ENCODE results near the gene SPG21. TPM values are rescaled to one million over a fixed set of nuclear protein-coding genes. Genes with fewer than 3 reads are reported as not detected.

The SPG21 gene
- total and polyA plus RNA-seq, 2 of the 13 experiments (the other 11 are each of a cell fraction or from before 2014, with no cell fraction given), result 36.7 to 42.4 TPM

GRCh38 chr15:64915518-64916227 is 74.0 kb downstream of the SPG21 start (continued):
- TF ChIP-seq, protein P1, sequence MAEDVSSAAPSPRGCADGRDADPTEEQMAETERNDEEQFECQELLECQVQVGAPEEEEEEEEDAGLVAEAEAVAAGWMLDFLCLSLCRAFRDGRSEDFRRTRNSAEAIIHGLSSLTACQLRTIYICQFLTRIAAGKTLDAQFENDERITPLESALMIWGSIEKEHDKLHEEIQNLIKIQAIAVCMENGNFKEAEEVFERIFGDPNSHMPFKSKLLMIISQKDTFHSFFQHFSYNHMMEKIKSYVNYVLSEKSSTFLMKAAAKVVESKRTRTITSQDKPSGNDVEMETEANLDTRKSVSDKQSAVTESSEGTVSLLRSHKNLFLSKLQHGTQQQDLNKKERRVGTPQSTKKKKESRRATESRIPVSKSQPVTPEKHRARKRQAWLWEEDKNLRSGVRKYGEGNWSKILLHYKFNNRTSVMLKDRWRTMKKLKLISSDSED (CRISPR knock-in tag; IDR thresholded peaks at IDR 0.05), result no peak
- no peak for TF ChIP-seq ZBTB3 (CRISPR knock-in tag; IDR thresholded peaks at IDR 0.05; ENCODE audit: borderline replicate concordance, low read depth)
- TF ChIP-seq SNAPC2 (CRISPR knock-in tag; IDR thresholded peaks at IDR 0.05), result no peak
- TF ChIP-seq SOX5 (CRISPR knock-in tag; IDR thresholded peaks at IDR 0.05; ENCODE audit: borderline replicate concordance), result peak; percentile 46; the same call in 1 of the 2 replicates
- TF ChIP-seq SNRNP70 (IDR thresholded peaks at IDR 0.05; ENCODE audit: low read depth, low read length), result no peak
- peak; percentile 43; the same call in 1 of the 2 replicates for TF ChIP-seq FOXA3 (CRISPR knock-in tag; IDR thresholded peaks at IDR 0.05)
- TF ChIP-seq DBP (CRISPR knock-in tag; IDR thresholded peaks at IDR 0.05; ENCODE audit: not compliant biosample characterization), result no peak
- peak; percentile 25; the same call in 1 of the 2 replicates for TF ChIP-seq HNF4A (CRISPR knock-in tag; IDR thresholded peaks at IDR 0.05)
- TF ChIP-seq ZNF446 (CRISPR knock-in tag; IDR thresholded peaks at IDR 0.05), result no peak
- no peak for TF ChIP-seq ZNF205 (CRISPR knock-in tag; IDR thresholded peaks at IDR 0.05)
- no peak for TF ChIP-seq AKAP8 (CRISPR knock-in tag; IDR thresholded peaks at IDR 0.05)
- TF ChIP-seq RARA (CRISPR knock-in tag; IDR thresholded peaks at IDR 0.05), result peak; percentile 33; the same call in 1 of the 2 replicates
- no peak for TF ChIP-seq PCBP2 (optimal IDR thresholded peaks at IDR 0.05; ENCODE audit: low read depth, low read length, poor library complexity, severe bottlenecking)
- TF ChIP-seq ETV6 (CRISPR knock-in tag; conservative IDR thresholded peaks at IDR 0.05), result no peak
- TF ChIP-seq ZNF263 (CRISPR knock-in tag; IDR thresholded peaks at IDR 0.05), result peak; percentile 74
- no peak for TF ChIP-seq TAF15 (IDR thresholded peaks at IDR 0.05; ENCODE audit: low read depth, low read length, poor library complexity, severe bottlenecking)
- no peak for TF ChIP-seq SOX13 (IDR thresholded peaks at IDR 0.05)
- TF ChIP-seq SOX13 (CRISPR knock-in tag; conservative IDR thresholded peaks at IDR 0.05 in 1 of 2, IDR thresholded peaks at IDR 0.05 in 1 of 2), result peak in 1 of 2 experiments; percentile 40; a peak in 2 of 4 replicates
- TF ChIP-seq ZNF331 (CRISPR knock-in tag; IDR thresholded peaks at IDR 0.05), result no peak
- TF ChIP-seq, protein P2, sequence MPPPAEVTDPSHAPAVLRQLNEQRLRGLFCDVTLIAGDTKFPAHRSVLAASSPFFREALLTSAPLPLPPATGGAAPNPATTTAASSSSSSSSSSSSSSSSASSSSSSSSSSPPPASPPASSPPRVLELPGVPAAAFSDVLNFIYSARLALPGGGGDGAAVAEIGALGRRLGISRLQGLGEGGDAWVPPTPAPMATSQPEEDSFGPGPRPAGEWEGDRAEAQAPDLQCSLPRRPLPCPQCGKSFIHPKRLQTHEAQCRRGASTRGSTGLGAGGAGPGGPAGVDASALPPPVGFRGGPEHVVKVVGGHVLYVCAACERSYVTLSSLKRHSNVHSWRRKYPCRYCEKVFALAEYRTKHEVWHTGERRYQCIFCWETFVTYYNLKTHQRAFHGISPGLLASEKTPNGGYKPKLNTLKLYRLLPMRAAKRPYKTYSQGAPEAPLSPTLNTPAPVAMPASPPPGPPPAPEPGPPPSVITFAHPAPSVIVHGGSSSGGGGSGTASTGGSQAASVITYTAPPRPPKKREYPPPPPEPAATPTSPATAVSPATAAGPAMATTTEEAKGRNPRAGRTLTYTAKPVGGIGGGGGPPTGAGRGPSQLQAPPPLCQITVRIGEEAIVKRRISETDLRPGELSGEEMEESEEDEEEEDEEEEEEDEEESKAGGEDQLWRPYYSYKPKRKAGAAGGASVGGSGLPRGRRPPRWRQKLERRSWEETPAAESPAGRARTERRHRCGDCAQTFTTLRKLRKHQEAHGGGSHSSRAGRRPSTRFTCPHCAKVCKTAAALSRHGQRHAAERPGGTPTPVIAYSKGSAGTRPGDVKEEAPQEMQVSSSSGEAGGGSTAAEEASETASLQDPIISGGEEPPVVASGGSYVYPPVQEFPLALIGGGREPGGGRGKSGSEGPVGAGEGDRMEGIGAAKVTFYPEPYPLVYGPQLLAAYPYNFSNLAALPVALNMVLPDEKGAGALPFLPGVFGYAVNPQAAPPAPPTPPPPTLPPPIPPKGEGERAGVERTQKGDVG (CRISPR knock-in tag; IDR thresholded peaks at IDR 0.05; ENCODE audit: borderline replicate concordance), result no peak
- TF ChIP-seq REL (CRISPR knock-in tag; conservative IDR thresholded peaks at IDR 0.05), result no peak
- no peak for TF ChIP-seq MIXL1 (CRISPR knock-in tag; IDR thresholded peaks at IDR 0.05)
- peak; percentile 81 for TF ChIP-seq NR2C2 (CRISPR knock-in tag; IDR thresholded peaks at IDR 0.05; ENCODE audit: borderline replicate concordance)
- no peak for TF ChIP-seq ATM (IDR thresholded peaks at IDR 0.05; ENCODE audit: borderline replicate concordance)
- no peak for TF ChIP-seq ZNF567 (CRISPR knock-in tag; IDR thresholded peaks at IDR 0.05; ENCODE audit: borderline replicate concordance)
- TF ChIP-seq WIZ (CRISPR knock-in tag; IDR thresholded peaks at IDR 0.05), result no peak
